ENCODE results near the gene DMRT3.
A peak's percentile ranks its signal among the peaks of the same experiment; 100 is the strongest.

The DMRT3 gene

GRCh38 chr9:1005043-1005667, 28.7 kb downstream of the DMRT3 start:
- peak; percentile 25 for DNase-seq

DNA sequence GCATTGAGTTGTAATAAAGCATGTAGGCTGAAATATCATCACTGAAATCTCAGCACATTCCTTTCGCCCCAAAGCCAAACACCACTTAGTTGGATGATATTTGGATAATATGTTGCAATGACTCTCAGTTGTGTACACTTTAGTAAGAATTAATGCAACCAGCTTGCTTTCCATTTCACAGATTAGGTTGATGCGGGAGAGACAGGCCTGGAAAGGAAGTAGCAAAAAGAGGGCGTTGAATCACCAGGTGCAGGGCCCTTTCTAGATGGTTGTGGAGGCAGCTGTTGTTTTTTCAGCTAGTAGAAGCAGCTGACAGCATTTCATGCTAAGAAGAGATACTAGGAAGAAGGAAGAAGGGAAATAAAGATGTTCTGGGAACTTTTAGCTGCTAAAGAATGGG, 30.9 kb downstream of the DMRT3 start:
- DNase-seq = no peak

- DNase-seq = no peak
These were observed 31.8 kb downstream of the DMRT3 start for GRCh38 chr9:1008216-1008615.

DNA sequence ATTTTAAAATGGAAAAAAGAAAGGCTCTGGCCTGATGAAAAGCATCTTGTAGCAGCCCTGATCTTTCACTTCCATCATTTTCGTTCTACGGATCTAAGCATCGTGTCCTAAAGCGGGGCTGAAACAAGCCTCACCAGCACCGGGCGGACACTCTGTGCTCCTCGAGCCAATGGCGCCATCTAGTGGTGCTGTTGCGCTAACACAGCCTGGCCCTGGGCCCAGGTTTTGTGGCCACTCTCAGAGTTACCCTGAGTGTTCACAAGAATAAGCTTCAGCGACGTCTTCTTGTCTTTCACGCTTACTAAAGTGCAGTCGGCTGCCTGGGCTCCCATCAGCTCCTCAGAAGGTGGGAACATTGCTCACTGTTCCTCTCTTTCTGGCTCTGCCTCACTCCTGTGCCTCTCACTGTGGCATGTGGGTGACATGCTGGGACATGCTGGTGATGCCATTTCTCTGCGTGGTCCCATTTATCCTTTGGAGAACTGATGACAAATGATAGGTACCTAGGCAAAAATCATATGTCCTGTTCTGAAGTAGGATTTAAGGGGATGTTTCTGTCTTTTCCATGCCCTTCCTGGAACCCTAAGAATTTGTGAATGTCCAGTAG, 32.7 kb downstream of the DMRT3 start:
- DNase-seq = peak; percentile 77

DNA sequence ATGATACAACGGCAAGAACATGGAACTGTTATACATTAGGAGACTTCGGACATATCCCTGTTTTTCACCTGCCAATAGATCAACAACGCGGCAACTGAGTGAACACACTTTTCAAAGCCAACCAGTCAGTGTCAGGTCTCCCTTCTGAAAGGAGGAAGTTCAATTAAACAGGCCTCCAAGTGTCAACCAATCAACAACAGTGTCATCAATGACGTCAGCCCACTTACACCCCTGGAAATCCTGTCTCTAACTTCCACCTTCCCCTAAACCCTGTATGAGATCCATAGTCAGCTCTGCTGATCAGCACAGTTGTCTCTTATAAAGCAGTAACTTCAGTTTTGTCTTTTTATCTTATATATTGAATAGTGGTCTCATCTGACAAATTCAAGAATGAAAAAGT, 36.6 kb downstream of the DMRT3 start:
- DNase-seq = no peak

GRCh38 chr9:1014225-1014624, 37.8 kb downstream of the DMRT3 start:
- DNase-seq = no peak

- DNase-seq = no peak
These were observed 38.2 kb downstream of the DMRT3 start for GRCh38 chr9:1014640-1015039.

DNA sequence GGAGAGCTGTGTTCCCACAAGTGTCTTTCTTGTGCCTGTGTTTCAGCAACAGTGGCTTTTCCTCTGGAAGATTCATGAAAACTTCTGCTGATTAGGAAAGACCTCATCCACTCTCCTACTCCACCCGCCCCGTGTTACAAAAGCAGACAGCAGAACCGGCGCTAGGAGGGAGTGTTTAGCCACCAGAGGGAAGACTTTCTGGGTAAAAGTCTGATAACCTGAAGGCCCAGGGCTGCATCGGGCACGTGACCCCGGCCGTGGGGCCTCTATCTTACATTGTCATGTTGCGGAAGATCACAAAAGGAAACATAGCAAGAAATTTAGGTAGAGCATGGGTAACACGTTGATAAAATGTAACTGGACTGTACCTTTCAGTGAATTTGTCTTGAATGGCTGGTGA, 41.7 kb downstream of the DMRT3 start:
- no peak for DNase-seq

DNA sequence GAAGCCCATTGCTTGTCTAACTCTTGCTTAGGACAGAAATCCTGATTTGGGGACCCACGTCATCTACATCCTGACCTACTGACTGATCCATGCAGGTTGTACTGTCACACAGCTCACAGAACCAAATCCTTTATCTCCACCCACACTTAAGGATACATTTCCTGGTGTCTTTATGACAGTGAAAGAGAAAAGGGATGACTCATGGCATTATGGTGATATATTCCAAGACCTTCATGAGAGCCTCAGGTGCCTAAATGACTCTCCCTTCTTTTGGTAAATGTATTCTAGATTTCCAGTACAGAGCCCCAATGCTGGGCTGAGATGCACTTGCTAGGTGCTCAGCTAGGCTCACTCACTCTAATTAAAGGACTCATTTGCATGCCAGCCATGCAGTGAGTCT, 47.7 kb downstream of the DMRT3 start:
- no peak for DNase-seq

- DNase-seq = no peak
These were observed 48.7 kb downstream of the DMRT3 start for GRCh38 chr9:1025131-1025530.

- no peak for DNase-seq
These were observed 49.8 kb downstream of the DMRT3 start for GRCh38 chr9:1026219-1026618.

GRCh38 chr9:1028501-1029190, 52.2 kb downstream of the DMRT3 start:
- no peak for DNase-seq

DNA sequence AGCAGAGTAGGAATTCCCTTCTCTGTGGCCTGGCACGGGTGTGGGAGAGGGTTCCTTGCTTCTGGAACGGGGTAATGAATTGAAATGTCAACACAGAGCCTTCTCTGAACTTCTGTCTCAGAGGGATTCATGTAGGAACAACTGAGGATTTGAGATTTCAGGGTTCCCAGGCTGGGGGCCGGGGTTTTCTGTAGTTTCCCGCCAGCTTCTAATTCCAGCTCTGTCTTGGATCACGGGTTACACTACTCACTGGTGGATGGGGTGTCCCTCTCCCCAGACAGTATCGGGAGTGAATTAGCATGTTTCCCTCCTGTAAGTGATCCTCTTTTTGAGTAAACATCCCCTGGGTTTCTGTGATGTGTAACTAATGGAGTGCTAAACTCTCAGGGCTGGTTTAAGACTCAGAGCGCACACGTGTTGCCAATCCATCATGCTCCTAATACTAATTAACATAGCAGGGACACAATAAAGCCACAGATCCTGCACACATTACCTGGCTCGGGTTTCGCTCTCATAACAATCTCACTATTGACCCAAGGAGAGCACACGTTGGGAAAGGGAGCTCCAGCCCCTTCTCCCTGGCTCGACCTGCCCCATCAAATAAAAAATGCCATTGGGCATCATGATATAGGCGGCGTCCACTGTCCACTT, 55.6 kb downstream of the DMRT3 start:
- peak; percentile 8 for DNase-seq

GRCh38 chr9:1034271-1034670, 57.8 kb downstream of the DMRT3 start:
- DNase-seq = peak; percentile 88

DNA sequence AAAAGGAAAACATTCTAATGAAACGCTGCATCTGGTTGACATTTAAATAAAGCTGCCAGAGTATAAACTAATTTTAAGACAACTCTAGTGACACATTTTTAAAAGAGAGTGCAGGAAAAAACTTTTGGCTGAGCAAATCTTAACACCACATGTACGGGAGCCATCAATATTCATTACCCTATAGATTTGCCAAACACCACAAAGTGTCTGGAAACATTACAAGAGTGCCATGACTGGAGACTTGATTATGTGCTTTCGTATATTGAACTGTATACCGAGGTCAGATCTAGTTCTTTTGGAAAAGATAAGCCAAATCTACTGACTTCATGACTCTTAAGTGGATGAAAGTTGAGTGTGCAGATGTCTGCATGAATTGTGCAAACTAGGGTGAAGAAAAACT, 63.1 kb downstream of the DMRT3 start:
- DNase-seq = no peak
